HG03439 (cell line): ENCODE results near the gene ASGR1.
A peak's percentile ranks its signal among the peaks of the same experiment; 100 is the strongest.

ENCODE experiments used
- ATAC-seq: cut with Tn5 transposase; IDR thresholded peaks from one replicate; pipeline ENCODE4 v1.9.1; 2021; ENCODE audit warnings: mild to moderate bottlenecking, moderate library complexity; ENCODE audit not compliant: unreplicated experiment

Gene ASGR1

DNA sequence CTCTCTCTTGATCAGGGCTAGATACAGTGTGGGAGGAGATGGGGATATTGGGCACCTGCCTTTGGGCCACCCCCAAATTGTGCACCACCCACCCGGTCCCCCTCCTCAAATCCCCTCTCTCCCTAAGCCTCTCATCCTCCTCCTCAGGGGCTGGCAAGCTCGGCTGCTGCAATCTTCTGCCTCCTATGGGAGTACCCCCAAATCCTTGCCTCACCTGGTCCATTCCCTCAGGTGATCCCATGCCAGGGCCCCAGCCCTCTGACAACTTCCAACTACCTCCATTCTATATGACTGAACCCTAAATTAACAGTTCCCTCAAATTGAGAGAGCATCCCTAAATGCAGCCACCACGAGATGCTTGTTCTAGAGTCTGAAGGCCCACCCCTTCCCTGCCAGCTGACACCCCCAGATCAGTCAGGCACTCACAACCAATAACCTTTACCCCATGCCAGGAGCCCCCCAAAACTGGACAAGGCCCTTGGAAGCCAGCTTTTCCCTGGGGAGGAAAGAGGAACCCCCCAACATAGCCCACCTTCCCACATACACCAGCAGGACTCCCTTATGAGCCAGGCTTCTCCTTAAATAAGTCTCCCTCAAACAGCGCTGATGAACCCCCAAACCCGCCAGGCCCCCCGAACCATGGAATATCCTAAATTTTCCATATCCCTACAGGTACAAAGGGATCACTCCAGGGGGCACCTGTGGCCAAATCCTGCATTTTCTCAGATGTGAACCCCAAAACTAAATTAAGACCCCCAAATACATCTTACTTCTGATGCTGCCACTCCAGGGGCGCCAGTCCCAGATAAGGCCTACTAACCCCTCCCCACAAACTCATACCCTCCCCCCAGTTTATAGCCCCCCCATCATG is 37.3 kb upstream of the ASGR1 start:
- ATAC-seq = no peak

DNA sequence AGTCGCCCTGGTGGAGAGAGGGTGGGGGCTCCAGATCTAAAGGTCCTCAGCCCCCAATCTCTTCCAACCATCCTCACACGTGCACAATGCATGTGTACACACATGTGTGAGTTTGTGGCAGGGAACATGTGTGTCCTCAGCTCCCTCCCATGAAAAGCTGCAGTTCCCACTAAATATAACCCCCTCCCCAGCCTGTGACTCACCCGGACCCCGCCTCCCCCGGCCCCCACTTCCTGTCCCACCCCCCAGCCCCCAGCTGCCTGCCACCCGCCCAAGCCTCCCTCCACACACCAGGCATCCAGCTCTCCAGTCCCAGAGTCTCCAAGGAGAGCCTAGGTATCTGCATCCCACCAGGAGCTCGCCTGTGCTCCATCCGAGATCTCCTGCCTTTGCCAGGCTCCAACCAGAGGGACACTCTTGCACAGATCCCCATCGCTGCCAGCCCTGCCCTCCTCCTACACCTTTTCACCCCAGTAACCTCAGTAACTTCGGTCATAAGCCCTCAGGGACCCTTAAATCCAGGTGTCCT is 36.5 kb upstream of the ASGR1 start:
- no peak for ATAC-seq

DNA sequence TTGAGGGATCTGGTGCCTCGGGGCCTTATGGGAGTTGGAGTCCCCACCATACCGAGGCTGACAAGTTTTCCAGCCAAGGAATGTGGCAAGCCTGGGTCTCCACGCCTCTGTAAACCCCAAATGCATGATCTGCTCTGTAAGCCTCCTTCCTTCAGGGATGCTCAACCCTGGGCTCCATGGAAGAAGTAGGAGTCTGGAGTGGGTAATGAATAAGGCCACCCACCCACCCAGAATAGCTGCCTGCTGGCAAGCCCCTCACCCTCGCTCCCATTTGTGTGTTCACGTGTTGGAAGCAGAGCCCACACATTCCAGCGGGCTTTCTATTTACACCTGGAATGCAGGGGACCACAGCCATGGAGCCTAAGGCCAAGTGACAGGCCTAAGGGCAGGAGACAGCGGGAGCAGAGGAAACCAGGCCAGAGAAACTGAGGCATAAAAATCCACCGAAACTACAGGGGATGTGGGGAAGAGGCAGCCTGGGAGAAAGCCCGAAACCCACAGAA is 36.0 kb upstream of the ASGR1 start:
- no peak for ATAC-seq

DNA sequence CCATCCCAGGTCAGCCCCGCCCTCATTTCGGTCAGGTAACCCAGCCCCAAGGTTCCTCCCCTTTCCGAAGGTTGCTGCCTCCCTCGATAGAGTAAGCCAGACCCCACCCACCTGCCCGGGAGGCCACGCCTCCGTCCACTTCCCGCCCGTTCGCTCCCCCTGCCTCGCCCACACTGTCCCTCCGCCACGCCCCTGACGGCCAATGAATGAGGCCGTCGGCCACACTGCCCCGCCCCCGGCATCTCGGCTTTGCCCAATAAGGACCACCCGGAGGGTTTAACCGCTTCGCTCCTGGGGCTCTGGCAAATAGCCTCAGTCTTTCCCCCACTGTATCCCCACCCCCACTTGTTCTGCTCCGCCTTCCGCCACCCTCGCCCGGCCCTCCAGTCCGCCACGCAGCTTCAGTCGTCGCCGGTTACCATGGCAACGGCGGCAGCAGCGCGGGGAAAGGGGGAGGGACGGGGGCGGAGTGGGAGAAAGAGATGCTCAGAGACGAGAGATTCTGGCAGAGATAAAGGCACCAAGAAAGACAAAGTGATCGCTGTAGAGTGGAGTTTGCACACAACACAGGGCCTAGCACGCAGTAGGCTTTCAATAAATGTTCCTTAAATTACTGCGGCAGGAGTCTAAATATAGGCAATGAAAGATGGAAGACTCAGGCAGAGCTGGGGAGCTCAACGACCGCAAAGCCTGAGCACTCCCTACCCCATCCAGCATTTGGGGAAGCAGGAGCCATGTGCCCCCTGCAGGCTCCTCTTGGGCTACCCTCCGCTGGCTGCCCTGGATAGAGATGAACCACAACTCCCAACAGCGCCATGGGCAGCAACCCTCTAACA is 35.3 kb upstream of the ASGR1 start:
- peak; percentile 78 for ATAC-seq

DNA sequence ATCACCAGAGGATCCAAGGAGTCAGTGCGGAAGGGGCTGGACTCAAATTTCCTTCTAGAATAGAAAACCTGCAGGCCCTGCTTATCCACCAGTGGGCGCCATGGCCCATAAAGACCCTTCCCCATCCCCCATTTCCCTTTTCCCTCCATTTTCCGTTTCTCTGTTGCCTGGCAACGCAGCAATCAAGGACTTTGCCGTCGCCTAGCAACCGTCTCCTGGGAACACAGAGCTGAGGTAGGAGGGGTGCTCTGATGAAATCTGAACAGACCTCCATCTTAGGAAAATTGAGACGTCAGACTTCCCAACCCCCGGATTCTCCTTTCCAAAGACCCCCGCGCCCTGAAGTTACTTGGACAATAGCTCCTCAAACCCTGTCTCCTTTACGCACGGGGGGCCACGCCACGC is 34.7 kb upstream of the ASGR1 start:
- ATAC-seq = no peak

DNA sequence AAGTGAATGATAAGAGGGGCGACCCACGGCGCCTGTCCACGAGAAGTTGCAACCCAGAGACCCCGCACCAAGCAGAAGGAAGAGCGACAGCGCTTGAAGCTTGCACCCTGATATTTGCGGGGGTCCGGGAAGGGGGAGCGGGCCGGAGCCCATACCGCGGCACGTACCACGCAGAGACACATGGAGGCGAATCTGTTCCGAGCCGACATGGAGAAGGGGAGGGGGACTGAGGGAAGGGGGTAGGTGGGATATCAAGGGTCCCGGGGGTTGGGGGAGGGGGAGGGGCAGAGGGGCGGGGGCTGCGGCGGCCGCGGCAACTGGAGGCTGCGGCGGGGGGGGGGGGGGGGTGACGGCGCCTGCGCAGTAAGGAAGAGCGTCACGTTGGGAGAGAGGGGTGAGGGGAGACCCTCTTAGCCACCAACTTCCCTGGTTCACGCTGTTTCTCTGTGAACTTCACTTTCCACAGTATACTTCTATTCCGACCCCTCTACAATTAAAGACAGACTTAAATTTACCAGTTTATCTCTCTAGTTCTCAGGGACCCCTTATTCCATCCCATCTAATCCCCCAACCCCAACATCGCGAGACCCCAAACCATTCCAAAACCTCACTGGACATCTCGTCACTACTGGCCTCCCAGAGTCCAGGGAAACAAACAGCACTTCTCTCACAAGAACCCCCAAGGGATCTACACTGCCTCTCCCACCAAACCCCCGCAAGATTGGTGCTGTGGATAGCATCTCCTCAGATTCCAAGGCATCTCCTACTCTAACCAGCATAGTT is 32.5 kb upstream of the ASGR1 start:
- ATAC-seq = no peak

DNA sequence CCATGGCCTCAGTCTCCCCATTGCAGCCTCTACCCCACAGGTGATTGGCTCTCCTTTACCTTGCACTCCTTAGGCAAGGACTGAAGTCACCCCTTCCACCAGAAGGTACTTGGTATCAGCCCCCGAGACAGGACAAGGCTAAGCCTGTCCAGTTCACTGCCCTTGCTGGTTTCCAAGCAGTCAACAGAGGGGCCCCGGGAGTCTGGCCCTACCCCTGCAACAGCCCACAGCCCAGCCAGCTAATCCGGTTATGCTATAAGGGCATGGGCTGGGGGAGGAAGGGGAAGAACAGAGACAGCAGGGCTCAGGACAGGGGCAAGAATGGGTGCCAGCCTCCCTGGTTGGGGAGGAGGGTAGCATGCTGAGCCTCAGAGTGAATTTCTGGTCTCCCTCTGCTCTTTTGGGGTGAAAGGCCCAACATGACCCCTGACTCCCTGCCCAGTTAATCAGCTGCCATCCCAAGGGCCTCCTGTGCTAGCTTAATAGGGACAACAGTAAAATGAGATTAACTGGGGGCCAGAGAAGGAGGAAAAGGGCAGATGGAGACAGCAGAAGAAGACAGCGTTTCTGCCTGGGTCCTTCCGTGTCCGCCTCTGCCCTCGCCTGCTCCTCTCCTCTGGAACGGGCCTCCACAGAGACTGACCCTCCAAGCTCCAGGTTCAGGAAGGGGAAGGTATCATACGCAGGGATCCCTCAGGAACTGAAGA is 29.7 kb upstream of the ASGR1 start:
- no peak for ATAC-seq

DNA sequence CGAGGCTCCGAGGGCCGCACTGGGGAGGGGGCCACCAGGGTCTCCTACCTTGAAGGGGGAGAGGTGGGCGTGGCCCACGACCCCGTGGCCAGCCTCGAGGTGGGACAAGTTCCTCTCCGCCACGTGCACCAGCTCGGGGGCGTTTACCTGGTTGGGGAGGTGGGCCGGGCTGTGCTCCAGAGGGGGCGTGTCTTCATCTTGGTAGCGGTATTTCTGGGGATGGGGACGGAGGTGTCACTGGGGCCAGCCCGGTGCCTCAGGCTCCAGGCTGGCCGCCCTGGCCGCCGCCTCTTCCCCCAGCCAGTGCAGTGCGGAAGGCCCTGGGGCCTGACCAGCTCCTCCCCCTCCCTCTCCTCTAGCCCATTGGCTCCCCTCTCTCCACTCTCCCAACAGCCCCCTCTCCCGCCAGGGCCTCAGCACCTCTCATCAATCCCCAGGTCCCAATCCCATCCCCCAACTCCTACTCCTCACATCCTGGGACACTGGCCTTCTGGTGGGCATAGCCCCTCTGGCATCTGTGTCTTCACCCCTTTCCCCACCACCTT is 28.9 kb upstream of the ASGR1 start:
- no peak for ATAC-seq

DNA sequence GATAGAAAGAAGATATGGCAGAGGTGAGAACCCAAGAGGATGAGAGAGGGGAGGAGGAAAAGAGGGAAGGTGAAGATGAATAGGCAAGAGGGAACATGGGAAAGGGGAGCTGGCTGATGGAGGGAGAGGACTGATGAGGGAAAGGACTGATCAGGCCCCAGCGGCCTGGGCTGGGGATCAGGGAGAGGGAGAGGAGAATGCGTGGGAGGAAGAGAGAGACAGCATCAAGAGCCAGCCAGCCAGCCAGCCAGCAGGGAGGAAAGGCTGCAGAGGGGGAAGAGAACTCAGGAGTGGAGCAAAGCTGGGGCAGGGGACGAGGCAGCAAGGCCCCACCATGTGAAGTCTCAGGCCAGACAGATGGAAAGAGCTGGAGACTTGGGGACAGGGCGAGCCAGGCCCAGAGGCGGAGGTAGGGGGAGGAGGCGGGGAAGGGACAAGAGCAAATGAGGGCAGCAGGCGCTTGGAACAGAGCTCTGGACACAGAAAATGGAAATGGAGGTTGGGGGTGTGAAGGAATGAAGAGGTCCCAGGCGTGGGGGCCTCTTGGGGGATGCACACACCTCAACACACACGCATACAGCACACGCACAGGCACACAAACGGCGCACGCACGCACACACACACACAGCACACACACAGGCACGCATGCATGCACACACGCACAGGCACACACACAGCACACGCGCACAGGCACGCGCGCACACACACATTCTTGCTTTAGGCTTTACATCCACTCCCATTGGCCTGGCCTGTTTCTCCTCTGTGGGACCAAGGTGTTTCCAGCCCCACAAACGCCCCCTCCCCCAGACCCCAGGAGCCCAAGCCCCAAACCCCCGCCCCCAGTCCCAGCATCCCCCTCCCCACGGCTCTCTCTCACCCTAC is 28.2 kb upstream of the ASGR1 start:
- ATAC-seq = no peak

DNA sequence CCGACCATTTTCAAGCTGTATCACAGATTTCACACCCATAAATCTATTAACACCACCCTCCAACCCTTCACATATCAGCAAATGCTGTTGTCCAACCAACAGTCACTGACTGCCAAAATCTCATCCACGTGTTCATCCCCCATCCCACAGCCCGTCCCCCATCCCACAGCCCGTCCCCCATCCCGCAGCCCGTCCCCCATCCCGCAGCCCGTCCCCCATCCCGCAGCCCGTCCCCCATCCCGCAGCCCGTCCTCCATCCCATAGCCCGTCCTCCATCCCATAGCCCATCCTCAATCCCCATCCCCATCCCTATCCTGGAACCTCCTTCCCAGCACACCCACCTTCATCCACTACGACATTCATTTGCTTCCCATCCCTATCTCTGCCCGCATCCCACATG is 26.4 kb upstream of the ASGR1 start:
- ATAC-seq = no peak

DNA sequence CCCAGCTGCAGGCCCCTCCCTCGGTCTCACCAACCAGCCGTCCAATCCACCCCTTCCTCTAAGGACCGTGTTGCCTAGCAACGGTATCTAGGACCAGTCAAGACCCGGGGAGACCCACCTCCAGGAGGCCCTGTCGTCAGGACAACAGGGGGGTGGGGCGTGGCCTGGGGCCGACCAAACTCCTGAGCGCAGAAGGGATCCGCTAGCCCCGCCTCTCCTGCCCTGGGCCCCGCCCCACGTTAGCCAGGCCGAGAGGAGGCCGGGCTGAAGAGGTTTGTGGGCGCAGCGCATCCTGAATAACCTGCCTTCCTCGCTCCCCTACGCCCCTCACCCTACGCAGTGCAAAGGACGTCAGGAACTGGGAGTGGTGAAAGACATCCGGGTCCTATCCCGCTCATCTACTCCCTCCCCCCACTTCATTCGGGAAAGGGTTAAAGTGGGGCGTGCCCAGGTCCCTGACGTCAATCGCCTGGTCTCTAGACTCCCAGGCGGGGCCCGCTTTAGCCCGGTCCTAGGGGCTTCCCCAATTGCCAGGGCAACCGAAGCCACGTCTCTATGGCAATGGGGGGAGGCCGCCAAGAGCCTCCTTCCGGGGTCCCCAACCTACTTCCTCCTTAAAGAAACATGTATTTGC is 25.8 kb upstream of the ASGR1 start:
- peak; percentile 78 for ATAC-seq

DNA sequence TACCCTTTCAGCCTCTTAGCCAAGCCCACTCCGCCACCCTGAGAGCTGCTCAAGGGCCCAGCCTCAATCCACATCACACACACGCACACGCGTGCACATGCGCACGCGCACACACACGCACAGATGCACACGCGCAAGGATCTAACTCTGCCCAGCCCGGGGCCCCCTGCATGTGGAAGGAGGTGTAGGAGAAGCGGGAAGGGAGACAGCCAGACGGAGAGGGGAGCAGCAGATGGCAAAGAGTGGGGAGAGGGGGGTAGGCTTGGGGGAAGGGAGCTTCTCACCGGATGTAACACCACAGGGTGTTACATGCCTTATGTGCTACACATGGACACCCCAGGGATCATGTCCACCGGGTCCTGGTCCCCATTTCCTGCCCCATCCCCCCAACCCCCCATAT is 25.2 kb upstream of the ASGR1 start:
- no peak for ATAC-seq

DNA sequence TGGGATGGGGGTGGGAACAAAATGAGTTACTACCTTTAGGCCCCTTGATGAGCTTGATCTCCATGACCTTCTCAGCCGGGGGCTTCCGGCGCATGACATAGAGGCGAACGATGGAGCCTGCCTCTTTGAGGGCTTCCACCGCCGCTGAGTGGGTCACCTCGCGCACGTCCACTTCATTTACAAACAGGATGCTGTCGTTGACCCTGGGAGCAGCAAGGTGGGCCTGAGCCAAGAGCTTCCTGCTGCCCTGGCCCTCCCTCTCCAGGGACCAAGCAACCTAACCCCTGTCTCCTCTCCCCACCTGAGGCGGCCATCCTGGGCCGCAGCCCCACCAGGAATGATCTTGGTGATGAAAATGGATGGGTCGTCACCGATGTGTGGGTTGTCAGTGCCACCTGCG is 24.2 kb upstream of the ASGR1 start:
- no peak for ATAC-seq

DNA sequence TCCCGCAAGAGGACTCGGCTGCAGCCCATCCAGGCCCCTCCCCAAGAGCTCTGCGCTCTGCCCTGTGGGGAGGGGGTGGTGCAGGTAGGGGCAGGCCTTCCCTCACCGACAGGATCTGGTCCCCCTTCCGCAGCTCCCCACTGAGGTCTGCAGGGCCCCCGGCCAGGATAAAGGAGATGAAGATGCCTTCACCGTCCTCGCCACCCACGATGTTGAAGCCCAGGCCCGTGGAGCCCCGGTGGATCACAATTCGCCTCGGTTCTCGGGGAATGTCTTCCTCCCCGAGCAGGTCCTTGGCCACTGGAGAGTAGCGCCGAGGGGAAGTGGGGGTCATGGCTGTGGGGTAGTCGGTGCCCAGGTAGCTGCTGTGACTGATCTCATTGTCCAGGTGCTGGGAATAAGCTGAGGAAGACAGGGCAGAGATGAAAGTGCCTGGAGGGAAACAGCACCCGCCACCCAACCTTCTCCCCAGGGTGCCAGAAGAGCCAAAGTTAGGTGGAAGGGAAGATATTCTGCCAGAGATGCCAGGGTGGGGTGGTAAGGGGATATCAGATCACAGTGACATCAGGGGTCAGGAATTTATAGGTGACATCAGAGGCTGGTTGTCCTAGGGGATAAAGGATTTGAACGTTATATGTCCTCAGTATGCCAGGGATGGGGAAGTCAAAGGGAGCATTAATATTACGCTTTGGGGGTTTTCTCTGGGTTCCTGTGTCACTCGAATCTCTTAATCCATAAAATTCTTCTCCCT is 17.7 kb upstream of the ASGR1 start:
- no peak for ATAC-seq

DNA sequence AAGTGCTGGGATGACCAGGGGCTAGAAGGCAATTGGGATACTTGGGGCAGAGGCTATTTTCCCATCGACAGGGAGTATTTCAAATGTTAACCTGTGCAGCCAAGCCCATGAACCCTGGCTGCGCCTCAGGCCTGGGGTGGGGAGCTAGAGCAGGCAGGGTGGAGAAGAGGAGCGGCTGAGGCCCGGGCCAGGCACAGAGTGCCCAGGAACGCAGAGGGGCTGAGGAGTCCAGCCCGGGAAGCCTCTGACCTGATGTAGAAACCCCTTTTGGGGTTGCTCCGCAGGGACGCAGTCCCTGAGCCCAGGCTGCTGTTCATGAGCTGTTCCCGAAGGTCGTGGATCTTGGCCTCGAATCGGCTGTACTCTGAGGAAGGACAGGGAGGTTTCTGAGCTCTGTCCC is 16.8 kb upstream of the ASGR1 start:
- no peak for ATAC-seq

DNA sequence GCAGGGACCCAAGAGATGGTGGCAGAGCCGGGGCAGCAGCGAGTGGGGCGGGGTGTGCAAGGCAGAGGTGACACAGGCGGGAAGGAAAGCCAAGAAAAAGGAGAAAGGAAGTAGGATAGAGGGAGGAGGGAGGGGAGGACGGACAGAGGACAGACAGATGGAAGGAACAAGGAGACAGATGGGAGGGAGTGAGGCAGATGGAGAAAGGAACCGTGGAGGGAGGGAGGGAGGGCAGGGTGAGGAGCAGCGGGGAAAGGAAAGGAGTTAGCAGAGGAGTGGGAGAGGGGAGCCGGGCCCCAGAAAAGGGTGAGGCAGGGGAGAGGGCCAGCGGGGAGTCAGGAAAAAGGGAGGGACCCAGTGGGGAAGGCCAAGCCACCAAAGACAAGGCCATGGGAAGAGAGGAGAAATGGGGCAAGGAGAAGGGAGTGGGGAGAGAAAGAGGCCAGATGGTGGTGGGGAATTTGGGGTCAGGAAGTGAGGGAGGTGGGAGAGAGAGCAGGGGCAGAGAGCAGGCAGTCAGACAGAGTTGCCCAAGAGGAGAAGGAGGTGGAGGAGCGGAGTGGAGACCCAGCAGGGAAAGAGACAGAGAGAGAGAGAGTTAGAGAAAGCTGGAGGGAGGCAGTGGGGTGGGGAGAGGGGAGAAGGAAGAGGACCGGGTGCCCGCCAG is 13.2 kb upstream of the ASGR1 start:
- no peak for ATAC-seq

DNA sequence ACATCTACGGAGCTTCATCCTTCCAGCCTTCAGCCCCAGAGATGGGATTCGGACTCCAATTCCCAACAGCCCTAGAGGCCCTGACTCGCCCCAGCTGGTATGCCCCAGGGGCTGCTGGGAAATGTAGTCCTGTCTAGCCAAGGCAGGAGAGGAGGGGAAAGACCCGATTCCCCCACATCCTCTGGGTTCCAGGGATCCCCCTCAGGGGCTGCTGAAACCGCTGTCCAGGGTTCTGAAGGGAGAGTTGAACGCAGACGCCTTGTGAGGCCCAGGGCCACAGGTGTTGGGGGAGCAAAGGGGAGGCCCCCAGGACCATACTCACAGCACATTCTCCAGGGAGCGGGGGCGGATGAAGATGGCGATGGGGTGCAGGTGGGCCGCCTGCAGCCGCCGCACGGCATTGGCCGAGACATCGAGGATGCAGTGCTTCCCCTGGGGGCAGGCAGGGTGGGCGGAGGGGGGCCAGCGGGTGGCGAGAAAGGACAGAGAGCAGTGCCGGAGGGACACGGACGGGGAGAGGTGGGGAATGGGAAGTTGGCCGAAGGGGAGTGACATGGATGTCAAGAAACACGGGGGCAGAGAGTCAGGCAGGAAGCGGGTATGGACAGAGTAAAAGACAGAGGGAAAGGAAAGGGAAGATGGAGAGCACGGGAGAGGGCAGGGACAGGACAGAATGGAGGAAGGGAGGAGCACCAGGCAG is 12.6 kb upstream of the ASGR1 start:
- ATAC-seq = no peak
